Fibroblast of lung (primary cell): Measurements from ENCODE around the gene SEPHS1. TPM values are rescaled to one million over a fixed set of nuclear protein-coding genes. Genes with fewer than 3 reads are reported as not detected.

Source experiments
- DNase-seq, 2 donors: peaks; one replicate each; pipeline versions ENCODE4 v3.0.0 to v3.0.0-alpha.2; 2010; ENCODE audit warnings: low read depth in 2 of 2
- H2AFZ ChIP-seq: 2 replicates; pipeline ENCODE4 v1.5.1; 2012; ENCODE audit warnings: low read length, control low read depth, inconsistent platforms
- H3K27ac ChIP-seq: 2 replicates; pipeline ENCODE4 v1.5.1; 2011; ENCODE audit warnings: low read length, control low read depth; ENCODE audit not compliant: insufficient read depth
- H3K27me3 ChIP-seq: 2 replicates; pipeline ENCODE4 v1.5.1; 2011; ENCODE audit warnings: mild to moderate bottlenecking, low read length; ENCODE audit not compliant: control insufficient read depth, insufficient read depth
- H3K36me3 ChIP-seq: 2 replicates; pipeline ENCODE4 v1.5.1; 2011; ENCODE audit warnings: low read length; ENCODE audit not compliant: control insufficient read depth, insufficient read depth
- H3K4me1 ChIP-seq: 2 replicates; pipeline ENCODE4 v1.5.1; 2011; ENCODE audit warnings: low read length; ENCODE audit not compliant: control insufficient read depth, insufficient read depth; ENCODE audit errors: extremely low read depth
- H3K4me2 ChIP-seq: 2 replicates; pipeline ENCODE4 v1.5.1; 2011; ENCODE audit warnings: low read length, control low read depth; ENCODE audit not compliant: insufficient read depth; ENCODE audit errors: extremely low read depth
- H3K4me3 ChIP-seq, 4 experiments: fragments of 200-600 bp in 1 of 4; sonication (generic) in 1 of 4; replicated peaks in 1 of 4; 2 replicates each; pipeline ENCODE4 v1.5.1; 2011 to 2016; ENCODE audit warnings: low read length in 4 of 4, low read depth in 3 of 4, mild to moderate bottlenecking in 3 of 4, control low read depth in 2 of 4, inconsistent platforms in 1 of 4, mixed read lengths in 1 of 4; ENCODE audit not compliant: insufficient read depth in 1 of 4; ENCODE audit errors: control extremely low read depth in 1 of 4
- H3K79me2 ChIP-seq: 2 replicates; pipeline ENCODE4 v1.5.1; 2012; ENCODE audit warnings: mild to moderate bottlenecking, low read length, inconsistent platforms; ENCODE audit not compliant: control insufficient read depth, insufficient read depth
- H3K9ac ChIP-seq: 2 replicates; pipeline ENCODE4 v1.5.1; 2011; ENCODE audit warnings: mild to moderate bottlenecking, low read length, control low read depth; ENCODE audit not compliant: insufficient read depth
- H3K9me3 ChIP-seq: 2 replicates; pipeline ENCODE4 v1.5.1; 2012; ENCODE audit warnings: low read depth, low read length; ENCODE audit not compliant: control insufficient read depth, insufficient read depth
- H4K20me1 ChIP-seq: 2 replicates; pipeline ENCODE4 v1.5.1; 2011; ENCODE audit warnings: low read length; ENCODE audit not compliant: control insufficient read depth, insufficient read depth; ENCODE audit errors: extremely low read depth
- EZH2 ChIP-seq: IDR thresholded peaks from 2 replicates; pipeline ENCODE4 v1.5.1; 2012; ENCODE audit warnings: low read length, control low read depth, mild to moderate bottlenecking; ENCODE audit errors: missing control alignments
- polyA plus RNA-seq, 2 donors: library from polyadenylated mRNA; depleted of rRNA in 1 of 2; stranded (reverse) in 1 of 2; unstranded in 1 of 2; fragments of >200 nt; gene quantifications; 2 replicates each; pipeline ENCODE4 v1.2.1, GENCODE V29; 2011 to 2012; ENCODE audit warnings: missing spikeins in 1 of 2
- total RNA-seq: library from RNA; depleted of rRNA; stranded (reverse); fragments of >200 nt; gene quantifications from 2 replicates; pipeline ENCODE4 v1.2.1, GENCODE V29; 2014
- TF ChIP-seq, protein P1 (sequence below), 2 donors: IDR thresholded peaks in 1 of 2; conservative IDR thresholded peaks in 1 of 2; 1 replicate in 1 of 2; 2 replicates in 1 of 2; pipeline ENCODE4 v1.5.1; 2011 to 2012; ENCODE audit warnings: low read length in 2 of 2, control low read depth in 1 of 2, inconsistent platforms in 1 of 2, low read depth in 1 of 2, mild to moderate bottlenecking in 1 of 2

Gene SEPHS1
- total and polyA plus RNA-seq, 2 donors (not counting 1 experiment from before 2014, with no cell fraction given), result 27.4 to 50.6 TPM

DNA sequence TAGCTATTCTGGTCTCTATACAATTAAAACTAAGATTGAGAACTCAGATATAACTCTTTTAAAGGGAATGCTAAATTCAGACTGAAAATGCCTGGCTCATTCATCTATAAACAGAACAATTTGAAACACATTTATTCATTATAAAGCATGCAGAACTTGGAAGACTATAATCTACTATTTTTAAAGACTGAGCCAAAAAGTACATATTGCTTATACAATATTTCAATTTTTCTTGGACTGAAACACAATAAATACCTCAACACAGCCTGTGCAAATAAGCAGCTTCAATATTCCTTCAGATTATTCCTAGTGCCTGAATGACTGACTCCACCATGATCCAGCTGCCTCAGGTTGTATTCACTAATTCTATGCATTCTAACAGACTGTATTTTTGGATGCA, 32.7 kb downstream of the SEPHS1 start:
- DNase-seq, result no peak
- Histone ChIP-seq H3K79me2 (no peaks in the 10 kb centered on the region), H3K9ac (no peak overlapping the region), H3K4me2 (no peak overlapping the region), H3K27ac (no peak overlapping the region), H3K9me3 (no peaks in the 10 kb centered on the region), H3K36me3 (no peaks in the 10 kb centered on the region), H4K20me1 (no peaks in the 10 kb centered on the region), H3K4me3 (no peak overlapping the region), H3K4me1 (no peaks in the 10 kb centered on the region), H2AFZ (no peak overlapping the region), H3K27me3 (no peaks in the 10 kb centered on the region)
- no peak for TF ChIP-seq EZH2
- TF ChIP-seq, protein P1, sequence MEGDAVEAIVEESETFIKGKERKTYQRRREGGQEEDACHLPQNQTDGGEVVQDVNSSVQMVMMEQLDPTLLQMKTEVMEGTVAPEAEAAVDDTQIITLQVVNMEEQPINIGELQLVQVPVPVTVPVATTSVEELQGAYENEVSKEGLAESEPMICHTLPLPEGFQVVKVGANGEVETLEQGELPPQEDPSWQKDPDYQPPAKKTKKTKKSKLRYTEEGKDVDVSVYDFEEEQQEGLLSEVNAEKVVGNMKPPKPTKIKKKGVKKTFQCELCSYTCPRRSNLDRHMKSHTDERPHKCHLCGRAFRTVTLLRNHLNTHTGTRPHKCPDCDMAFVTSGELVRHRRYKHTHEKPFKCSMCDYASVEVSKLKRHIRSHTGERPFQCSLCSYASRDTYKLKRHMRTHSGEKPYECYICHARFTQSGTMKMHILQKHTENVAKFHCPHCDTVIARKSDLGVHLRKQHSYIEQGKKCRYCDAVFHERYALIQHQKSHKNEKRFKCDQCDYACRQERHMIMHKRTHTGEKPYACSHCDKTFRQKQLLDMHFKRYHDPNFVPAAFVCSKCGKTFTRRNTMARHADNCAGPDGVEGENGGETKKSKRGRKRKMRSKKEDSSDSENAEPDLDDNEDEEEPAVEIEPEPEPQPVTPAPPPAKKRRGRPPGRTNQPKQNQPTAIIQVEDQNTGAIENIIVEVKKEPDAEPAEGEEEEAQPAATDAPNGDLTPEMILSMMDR (conservative IDR thresholded peaks at IDR 0.05 in 1 of 2, IDR thresholded peaks at IDR 0.05 in 1 of 2; ENCODE audit: low read depth in 1 of 2, low read length in 2 of 2), result no peak

DNA sequence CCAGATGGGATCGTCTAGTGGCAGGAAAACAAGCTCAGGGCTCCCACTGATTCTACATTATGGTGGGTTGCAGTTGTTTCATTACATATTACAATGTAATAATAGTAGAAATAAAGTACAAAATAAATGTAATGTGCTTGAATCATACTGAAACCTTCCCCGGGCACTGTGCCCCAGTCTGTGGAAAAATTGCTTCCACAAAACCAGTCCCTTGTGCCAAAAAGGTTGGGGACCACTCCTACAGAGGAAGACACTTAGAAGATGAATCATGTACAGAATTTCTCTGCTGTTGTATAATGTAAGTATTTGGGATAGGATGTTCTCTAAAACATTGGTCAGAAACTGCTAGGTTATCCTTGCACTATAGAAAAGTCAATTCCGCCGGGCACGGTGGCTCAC, 36.9 kb downstream of the SEPHS1 start:
- no peak overlapping the region for H3K9ac ChIP-seq
- peak in 1 of 2 donors; percentile 30 for DNase-seq
- no peaks in the 10 kb centered on the region for H3K79me2 ChIP-seq
- H3K4me1 ChIP-seq, result no peaks in the 10 kb centered on the region
- no peak overlapping the region for H3K4me2 ChIP-seq
- H3K27ac ChIP-seq, result no peak overlapping the region
- H3K36me3 ChIP-seq, result no peaks in the 10 kb centered on the region
- no peaks in the 10 kb centered on the region for H3K27me3 ChIP-seq
- H4K20me1 ChIP-seq, result no peaks in the 10 kb centered on the region
- TF ChIP-seq, protein P1 (conservative IDR thresholded peaks at IDR 0.05 in 1 of 2, IDR thresholded peaks at IDR 0.05 in 1 of 2; ENCODE audit: low read depth in 1 of 2, low read length in 2 of 2), result no peak
- TF ChIP-seq EZH2, result no peak
- no peak overlapping the region for H2AFZ ChIP-seq
- H3K9me3 ChIP-seq, result no peaks in the 10 kb centered on the region
- H3K4me3 ChIP-seq, result no peak overlapping the region

- Histone ChIP-seq H3K9ac (no peak overlapping the region), H3K79me2 (no peaks in the 10 kb centered on the region), H3K27ac (no peak overlapping the region), H4K20me1 (no peaks in the 10 kb centered on the region), H3K9me3 (no peaks in the 10 kb centered on the region), H2AFZ (no peak overlapping the region), H3K36me3 (no peaks in the 10 kb centered on the region), H3K4me1 (no peaks in the 10 kb centered on the region), H3K4me3 (no peak overlapping the region), H3K27me3 (no peaks in the 10 kb centered on the region), H3K4me2 (no peak overlapping the region)
- DNase-seq, result no peak
- TF ChIP-seq EZH2, result no peak
- TF ChIP-seq, protein P1 (conservative IDR thresholded peaks at IDR 0.05 in 1 of 2, IDR thresholded peaks at IDR 0.05 in 1 of 2; ENCODE audit: low read depth in 1 of 2, low read length in 2 of 2), result no peak
These were observed 37.4 kb downstream of the SEPHS1 start for GRCh38 chr10:13310518-13311176.
